ENCODE data around the gene CHST13. TPM values are rescaled to one million over a fixed set of nuclear protein-coding genes. Genes with fewer than 3 reads are reported as not detected.

The CHST13 gene
- polyA plus RNA-seq, 1 donor = 3.5 TPM

DNA sequence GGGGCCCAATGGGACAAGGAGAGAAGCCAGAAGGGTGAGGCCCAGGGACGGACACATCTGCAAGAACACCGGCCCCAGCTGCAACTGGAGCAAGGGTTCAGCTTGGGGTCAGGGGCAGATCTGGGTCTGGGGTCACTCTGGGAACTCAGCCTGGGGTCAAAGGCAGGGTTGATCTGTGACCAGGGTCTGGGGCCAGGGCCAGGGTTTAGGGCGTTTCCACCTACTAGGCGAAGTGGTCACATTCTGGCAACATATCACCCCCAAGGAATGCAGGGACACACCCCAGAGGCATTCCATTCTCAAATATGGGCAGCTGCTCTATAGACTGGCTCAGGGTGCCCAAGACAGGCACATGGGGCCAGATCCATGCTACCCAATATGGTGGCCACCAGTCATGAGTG lies 15.4 kb upstream of the CHST13 start:
- no peak for DNase-seq

DNA sequence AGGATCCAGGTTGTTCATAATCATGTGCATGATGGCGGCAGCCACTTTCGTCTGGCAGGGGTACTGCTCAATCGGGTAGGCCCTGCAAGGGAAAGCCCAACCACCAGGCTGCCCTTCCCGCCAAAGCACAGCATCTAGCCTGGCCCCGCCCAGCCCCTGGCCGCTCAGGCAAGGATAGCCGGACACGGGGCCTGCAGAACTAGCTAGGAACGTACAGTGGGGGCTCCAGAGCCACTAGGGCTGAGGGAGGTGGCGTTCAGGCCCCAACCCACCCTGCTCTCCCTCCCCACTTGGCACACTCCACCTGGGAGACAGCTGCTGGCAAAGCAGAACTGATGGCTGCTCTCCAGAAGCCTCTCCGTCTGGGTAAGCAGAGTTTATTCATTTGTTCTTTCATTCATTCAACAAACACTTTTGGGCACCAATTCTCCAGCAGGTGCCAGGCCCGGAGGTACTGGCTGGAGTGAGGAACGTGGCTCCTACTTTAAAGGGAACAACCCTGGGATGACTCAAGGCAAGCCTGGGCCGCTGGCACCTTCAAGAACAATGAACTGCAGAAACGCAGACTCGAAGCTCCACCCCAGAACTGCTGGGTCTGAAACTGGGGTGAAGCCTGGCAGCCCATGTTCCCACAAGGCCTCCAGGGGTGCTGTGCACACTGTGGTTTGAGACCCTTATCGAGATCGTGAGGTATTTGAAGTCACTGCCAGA lies 14.2 kb upstream of the CHST13 start:
- no peak for DNase-seq

DNA sequence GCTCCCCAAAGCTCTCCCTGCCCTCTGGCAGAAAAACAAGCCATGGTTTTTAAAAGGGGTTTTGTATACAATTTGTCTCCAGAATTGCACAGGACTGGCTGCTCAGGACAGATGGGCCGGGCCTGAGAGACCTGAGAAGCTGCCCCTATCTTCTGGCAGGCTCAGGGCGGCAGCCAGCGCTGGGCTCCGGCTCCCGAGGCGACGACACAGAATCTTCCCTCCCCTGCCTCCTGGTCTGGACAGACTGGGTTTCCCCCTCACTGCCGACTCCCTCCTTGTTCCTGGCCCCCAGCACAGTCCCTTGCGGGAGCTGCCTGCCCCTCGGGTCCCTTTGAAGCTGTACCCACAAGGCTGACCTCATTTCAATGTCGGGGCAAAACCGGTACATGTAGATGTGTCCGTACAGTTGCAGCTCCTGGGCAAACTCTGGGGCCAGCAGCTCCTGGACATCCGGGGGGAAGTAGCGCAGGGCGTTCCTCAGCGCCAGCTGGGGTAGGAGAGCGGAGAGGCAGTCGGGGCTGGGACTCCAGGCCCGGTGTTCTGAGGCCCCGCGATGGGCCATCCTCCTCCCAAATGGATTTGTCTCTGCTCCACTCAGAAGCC lies 13.5 kb upstream of the CHST13 start:
- DNase-seq = no peak

DNA sequence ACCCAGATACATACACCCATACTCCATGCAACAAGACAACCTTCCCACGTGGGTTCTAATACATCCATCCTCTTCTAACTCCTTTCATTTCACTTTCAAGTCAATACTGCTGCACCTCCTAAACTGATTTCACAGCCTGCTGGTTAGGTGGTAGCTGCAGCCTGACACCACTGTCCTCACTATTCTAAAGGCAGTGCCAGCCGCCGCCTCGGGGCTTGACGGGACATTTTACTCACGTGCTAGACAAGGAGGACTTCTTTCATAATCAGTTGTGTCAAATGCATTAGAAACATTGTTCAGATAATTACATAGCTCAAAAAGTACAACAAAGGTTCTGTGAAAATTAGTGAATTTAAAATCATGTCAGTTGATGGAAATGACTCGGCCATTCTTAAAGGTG lies 12.7 kb upstream of the CHST13 start:
- DNase-seq = no peak

- DNase-seq = no peak
Measured at GRCh38 chr3:126512026-126512425, 11.9 kb upstream of the CHST13 start.

DNA sequence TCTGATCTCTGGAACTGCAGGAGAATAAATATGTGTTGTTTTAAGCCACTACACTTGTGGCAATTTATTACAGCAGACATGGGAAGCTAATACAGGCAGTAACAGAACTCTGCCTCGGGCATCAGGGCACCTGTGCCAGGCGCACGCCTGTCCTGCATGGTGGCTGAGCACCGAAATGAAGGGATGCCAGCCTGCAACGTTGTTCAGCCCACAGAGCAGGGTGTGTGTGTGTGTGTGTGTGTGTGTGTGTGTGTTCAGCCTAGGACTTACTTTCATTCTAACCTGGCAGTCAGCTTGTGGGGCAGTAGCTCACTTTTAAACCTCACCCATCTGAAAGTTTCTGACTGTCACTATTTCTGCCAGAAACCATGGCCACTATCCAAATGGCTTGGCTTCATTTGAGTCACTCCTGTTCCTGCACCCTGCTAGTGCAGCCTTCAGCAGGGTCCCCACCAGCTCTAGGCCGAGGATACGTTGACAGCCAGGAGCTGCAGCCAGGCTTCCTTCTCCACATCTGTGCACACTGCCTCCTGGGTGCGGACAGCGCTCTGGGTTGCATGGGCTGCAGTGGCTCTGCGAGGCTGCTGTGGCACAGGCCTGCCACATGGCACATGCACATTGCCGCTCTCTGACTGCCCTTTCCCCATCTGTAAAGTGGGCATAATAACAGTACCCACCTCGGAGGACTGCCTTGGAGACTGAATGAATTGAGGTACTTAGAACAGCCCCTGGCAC lies 10.9 kb upstream of the CHST13 start:
- no peak for DNase-seq

GRCh38 chr3:126514161-126514560 lies 9.8 kb upstream of the CHST13 start:
- no peak for DNase-seq

DNA sequence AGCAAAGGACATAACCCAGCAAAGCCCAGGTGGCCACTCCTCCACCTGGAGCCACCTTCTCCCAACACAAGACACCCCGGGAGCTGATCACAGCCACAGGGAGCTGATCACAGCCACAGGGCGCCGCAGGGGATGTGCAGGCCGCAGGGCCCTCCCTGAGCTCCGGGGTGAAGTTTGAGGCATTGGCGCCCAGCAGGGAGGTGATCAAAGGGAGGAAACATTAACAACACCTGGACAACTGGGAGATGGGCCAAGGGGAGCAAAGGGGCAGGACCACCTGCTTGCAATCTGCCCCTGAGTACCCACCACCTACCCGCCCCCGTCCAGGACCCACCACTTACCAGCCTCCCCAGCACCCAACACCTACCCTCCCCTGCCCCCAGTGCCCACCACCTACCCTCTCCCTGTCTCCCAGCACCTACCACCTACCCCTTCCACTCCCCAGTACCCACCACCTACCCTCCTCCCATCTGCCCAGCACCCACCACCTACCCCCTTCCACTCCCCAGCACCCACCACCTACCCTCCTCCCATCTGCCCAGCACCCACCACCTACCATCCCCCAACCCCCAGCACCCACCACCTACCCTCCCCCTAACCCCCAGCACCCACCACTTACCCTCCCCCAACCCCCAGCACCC lies 8.8 kb upstream of the CHST13 start:
- DNase-seq = no peak

- no peak for DNase-seq
Measured at GRCh38 chr3:126516152-126516935, 7.6 kb upstream of the CHST13 start.

GRCh38 chr3:126516936-126517290 lies 7.0 kb upstream of the CHST13 start:
- no peak for DNase-seq

GRCh38 chr3:126517291-126517951 lies 6.5 kb upstream of the CHST13 start, which contains the start of gene UROC1:
Gene UROC1, minus strand, starts transcription at chr3:126517773. Its CDS starts 54 bp downstream, at chr3:126517719.
- DNase-seq = no peak

DNA sequence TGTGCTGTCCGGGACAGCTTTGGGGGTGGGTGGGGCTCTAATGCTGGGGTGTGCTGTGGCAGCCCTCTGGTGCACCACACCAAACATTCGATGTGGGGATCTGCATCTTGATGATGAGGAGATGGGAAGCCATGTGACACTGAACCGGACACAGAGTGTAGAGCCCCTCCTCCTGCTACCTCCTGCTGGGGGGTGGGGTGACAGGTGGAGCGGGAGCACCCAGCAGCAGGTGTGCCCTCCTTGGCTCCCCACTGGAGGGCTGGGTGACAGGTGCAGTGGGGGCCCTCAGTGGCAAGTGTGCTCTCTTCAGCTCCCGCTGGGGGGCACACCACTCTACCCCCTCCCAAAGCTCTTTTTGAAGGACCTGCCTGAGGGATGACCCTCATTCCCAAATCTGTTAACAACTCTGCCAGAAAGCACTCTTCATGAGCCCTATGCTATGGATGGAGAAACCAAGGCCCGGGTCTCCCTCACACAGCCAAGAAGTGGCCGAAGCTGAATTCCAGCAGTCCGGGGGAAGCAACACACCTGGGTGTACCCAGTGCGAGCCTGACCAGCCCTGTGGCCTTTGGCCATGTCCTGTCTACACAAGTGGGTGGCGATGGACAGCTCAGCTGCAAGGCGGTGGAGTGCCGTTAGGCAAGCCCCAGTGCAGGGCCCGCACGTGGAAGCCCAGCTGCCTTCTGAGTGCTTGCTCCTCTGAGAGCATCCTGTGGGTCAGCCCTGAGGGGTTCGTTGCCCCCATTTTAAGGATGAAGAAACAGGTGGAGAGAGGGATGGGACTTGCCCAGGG lies 5.8 kb upstream of the CHST13 start:
- DNase-seq = no peak

DNA sequence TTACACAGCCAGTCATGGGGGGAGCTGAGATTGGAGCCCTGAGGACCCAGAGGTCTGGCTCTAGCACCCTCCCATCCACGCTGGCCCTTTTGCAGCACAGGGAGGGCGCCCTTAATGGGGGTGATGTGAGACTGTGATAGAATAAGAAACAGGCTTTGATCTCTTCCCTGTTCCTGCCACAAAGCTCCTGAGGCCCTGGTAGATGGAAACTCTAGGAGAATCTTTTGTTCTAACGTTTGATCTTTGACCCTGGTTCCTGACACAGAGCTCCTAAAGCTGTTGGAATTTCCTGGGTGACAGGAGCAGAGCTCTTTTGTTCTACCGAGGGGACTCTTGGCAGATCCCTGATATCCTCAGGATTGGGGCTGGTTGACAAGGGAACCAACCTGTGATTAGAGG lies 5.2 kb upstream of the CHST13 start:
- DNase-seq = no peak

DNA sequence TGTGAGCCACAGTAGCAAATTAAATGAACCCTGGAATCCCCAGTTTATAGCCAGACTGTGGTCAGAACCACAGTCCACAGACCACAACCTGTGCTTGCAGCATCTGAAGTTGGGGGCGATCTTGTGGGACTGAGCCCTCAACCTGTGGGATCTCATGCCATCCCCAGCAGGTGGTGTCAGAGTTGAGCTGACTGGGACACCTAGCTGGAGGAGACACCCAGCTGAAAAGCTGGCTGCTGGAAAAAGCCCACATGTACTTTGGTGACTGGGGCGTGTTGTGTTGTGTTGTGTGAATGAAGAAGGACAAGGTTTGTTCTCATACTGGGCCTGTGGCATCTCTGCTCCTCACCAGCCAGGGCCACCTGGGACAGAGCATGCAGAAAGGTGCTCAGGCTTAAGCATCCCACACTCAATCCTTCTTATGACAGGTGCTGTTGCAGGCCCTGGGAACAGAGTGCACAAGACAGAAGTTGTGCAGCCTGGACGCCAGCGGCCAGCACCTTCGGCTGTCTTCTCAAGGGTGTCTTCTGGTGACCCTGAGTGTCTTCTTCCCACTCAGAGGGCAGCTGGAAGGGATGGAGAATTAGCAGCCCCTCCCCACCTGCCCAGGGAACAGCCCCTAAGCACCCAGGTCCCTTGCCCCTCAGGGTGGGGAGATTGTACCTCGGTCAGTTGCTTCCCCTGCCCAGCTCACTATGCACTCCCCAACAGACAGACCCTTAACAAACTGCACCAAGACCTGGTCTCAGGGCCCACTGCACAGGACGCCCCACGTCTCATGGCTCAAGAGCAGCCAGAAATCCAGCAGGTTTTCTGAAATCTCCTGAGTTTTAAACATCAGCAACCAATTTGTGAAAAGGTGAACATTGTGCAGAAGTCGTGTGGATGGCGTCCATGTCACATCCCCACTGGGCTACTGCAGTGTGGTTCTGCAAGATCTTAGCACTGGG lies 4.2 kb upstream of the CHST13 start:
- no peak for DNase-seq

GRCh38 chr3:126521122-126521891 lies 2.6 kb upstream of the CHST13 start:
- DNase-seq = no peak

DNA sequence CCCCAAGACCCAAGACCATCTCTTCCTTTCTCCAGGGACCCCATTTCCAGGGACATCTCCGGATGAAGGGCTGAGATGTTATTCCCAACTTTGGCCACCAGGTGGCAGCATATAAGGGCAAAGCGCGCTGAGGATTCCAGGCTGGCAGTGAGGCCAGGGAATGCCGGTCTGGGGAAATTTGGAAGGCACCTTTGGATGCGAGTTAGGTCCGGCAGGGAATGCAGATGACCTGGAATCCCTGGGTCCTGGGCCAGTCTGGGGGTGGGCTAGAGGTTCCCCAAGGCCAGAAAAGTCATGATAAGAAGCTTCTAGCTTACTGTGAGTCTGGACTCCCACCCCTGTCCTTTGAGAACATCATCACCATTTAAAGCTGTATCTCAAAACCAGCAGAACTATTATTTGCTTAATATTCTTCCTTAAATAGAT lies 1.6 kb upstream of the CHST13 start:
- peak; percentile 40 for DNase-seq

- DNase-seq = peak; percentile 25
Measured at GRCh38 chr3:126524429-126524988, 554 bp downstream of the CHST13 start.

Data from left kidney (tissue), 2 donors.